GM19468 (cell line): ENCODE results near the gene RNF145.

Source experiments
- ATAC-seq: cut with Tn5 transposase; IDR thresholded peaks from one replicate; pipeline ENCODE4 v1.9.1; 2021; ENCODE audit warnings: mild to moderate bottlenecking, moderate library complexity, moderate number of reproducible peaks; ENCODE audit not compliant: unreplicated experiment; ENCODE audit errors: extremely low read depth

The RNF145 gene

GRCh38 chr5:159198063-159199036 is 11.0 kb downstream of the RNF145 start:
- peak; percentile 92 for ATAC-seq

- ATAC-seq, result no peak
Measured at GRCh38 chr5:159195775-159196174, 13.6 kb downstream of the RNF145 start.

- no peak for ATAC-seq
Measured at GRCh38 chr5:159190170-159190569, 19.2 kb downstream of the RNF145 start.

DNA sequence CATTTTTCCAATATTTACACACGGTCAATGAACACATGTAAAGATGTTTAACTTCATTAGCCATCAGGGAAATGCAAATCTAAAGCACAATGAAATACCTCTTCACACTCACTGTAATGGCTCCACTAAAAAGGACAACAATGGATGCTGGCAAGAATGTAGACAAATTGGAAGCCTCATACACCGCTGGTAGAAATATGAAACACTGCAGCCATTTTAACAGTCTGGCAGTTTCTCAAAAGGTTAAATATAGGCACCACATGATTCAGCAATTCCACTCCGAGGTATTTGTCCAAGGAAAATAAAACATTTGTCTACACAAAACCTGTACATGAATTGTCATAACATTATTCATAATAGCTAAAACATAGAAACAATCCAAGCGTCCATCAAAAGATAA is 20.0 kb downstream of the RNF145 start:
- no peak for ATAC-seq

- ATAC-seq, result no peak
Measured at GRCh38 chr5:159187719-159188118, 21.6 kb downstream of the RNF145 start.

GRCh38 chr5:159186319-159186718 is 23.0 kb downstream of the RNF145 start:
- ATAC-seq, result no peak

GRCh38 chr5:159185773-159186172 is 23.6 kb downstream of the RNF145 start:
- ATAC-seq, result no peak

GRCh38 chr5:159184858-159185381 is 24.4 kb downstream of the RNF145 start:
- ATAC-seq, result no peak

DNA sequence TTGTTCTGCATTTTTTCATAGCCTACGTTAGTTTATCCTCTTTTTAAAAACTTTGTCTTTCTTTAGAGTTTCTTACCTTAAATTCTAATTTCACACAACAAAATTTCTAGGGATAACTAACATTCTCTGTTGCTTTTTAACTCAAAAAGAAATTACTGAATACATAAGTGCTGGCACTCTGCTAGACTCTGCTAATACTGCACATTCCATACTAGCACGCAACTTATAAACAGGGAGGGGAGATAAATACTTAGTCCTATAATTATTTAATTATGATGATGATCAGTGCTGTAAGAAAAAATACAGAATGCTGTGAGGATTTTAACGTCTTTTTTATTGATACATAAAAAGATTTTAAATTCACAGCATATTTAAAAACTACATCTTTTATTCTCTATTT is 25.1 kb downstream of the RNF145 start:
- no peak for ATAC-seq

GRCh38 chr5:159183247-159183646 is 26.1 kb downstream of the RNF145 start:
- no peak for ATAC-seq

DNA sequence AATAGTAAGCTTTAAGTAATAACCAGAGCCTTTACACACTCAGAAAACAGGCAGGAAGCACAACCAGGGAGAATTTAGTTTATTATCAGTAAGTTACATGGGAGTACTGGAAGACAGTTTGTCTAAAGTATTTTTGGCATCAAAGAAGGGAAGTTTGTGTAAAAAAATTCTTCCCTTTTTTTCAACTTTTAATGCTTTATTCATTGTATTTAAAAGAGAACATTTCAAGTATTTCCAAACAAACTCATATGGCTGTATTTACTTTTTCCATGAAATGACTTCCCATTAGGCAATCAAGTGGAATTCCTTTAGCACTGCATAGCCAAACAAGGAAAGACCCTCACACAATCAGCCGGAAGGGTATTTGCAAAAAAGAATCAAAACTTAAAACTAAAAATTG is 26.7 kb downstream of the RNF145 start:
- ATAC-seq, result no peak

- no peak for ATAC-seq
Measured at GRCh38 chr5:159181651-159182050, 27.7 kb downstream of the RNF145 start.

DNA sequence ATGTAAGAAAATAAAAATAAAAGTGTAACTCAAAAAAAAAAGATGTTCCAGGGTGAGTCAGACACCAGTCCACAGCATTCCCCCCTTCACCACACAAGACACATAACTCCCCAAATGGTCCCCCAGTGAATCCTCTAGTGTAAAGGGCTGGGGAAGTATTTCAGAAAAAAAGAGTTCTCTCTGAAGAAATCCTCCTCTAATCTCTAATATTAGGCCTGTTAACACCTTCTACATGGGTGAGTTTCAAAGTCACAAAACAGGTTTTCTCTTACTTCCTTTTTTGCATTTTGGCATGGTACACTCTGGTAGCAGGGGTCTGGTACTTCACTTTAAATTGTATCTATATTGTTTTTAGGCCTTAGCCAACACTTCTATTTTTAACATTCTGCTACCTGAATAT is 28.2 kb downstream of the RNF145 start:
- ATAC-seq, result no peak

DNA sequence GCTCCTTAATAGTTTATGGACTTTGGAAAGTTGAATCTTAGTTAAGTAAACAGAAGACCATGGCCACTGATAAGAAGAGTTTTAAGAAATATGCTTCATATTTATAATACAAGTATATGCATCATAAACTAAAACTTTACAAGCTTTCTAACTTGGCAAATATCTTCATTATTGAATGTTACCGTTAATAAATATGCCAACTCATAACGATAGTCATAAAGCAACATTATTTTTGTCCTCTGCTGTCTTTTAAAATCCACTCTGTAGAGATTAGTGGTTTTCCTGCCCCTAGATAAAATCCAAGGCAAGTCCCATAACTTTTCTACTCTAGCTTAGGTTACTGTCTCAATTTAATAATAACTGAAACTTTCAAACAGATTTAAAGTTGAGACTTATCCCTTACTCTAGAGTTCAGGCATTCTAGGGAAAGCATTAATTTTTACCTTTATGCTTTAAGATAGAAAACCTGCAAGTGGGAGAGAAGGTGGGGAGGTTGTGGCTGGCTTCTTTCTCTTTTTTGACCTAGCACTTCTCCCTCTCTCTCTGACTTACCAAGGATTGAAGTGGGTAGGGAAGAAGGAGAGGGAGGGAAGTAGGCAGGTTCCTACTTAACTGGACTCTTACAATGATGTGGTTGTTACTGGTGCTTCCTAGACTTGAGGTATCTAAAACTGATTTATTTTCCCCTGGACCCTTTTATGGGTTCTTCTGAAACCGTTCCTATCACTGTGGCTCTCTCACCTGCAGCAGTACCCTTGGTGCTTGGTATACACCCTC is 29.6 kb downstream of the RNF145 start:
- ATAC-seq, result no peak

DNA sequence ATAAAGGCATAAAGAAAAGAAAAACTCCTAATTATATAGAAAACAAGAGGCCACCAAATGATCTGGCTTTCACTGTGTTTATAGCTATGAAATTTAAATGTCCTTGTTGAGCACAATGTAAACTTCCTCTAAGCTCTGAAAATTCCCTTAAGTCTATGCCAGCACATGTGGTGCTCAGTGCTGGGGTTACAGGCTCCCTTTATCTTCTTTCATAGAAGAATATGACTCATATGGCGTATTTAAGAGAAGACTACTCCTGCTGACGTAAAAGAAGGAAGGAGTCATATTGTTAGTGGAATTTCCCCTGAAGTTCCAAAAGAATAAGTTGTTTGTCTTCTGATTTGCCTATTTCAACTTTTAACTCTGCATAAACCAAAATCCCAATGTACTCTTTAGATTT is 30.4 kb downstream of the RNF145 start:
- no peak for ATAC-seq

GRCh38 chr5:159175547-159175946 is 33.8 kb downstream of the RNF145 start:
- ATAC-seq, result no peak

- no peak for ATAC-seq
Measured at GRCh38 chr5:159174511-159175168, 34.7 kb downstream of the RNF145 start.

DNA sequence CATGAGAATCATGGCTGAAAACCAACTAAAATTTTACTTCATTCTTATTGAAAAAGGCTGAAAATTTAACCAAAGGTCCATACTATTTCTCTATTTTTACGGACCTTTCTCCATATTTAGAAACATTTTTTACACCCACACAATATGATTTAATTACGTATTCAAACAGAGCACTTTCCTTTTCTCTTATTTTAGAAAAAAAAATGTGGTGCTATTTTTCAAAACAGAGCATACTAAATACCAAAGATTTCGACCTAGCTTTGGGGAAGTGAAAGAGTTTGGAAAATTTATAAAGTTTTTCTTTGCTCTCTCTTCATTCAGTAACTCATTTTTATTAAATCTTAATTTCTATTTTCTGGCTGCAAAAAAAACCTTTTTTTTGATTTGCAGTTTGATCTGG is 38.1 kb downstream of the RNF145 start:
- no peak for ATAC-seq

DNA sequence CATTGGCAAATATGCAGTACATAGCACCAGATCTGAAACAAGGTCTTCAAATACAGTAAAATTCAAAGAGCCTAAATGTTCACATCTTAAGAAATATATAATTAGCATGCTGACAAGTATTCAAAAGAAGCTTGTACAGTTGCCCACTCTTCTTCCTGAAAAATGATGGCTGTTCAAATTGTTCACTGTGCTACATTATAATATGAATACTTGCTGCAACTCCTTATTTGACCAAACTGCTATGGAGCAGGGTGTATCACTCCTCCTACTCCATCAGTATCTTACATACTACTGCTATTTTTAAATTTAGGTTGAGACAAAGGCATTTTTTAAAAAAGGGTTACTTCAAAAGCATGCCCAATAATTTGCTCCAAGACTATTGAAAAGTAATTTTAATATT is 39.3 kb downstream of the RNF145 start:
- ATAC-seq, result no peak

GRCh38 chr5:159166416-159166815 is 42.9 kb downstream of the RNF145 start:
- ATAC-seq, result no peak

DNA sequence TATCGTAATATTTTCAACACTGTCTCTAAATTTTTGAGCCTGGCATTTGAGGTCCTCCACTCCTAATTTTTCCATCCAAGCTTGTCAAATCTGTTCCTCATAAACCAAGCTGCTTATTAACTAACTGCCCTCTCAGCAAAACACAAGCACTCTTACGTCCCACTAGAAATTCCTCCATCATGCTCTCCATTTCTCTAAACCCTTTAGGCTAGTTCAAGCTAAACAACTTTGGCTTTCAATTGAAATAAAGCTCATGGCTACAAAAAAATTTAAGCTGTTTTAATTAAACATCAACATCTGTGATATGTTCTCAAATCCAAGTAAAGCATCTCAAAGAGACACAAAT is 45.7 kb downstream of the RNF145 start:
- no peak for ATAC-seq
